ENCODE results near the gene TOMM34. TPM values are rescaled to one million over a fixed set of nuclear protein-coding genes. Genes with fewer than 3 reads are reported as not detected.
A peak's percentile ranks its signal among the peaks of the same experiment; 100 is the strongest.

Gene TOMM34
- total RNA-seq, 1 donor from 2014 or later: 16.2 TPM

- peak overlapping the region; percentile 44 for H3K27ac ChIP-seq
Measured at GRCh38 chr20:44979090-44979621, 19.0 kb upstream of the TOMM34 start.

GRCh38 chr20:44976698-44977097 lies 16.5 kb upstream of the TOMM34 start:
- H3K36me3 ChIP-seq: peaks cover 0 to 28% of the 10 kb centered on the region in 2 donors
- no peak overlapping the region for H3K4me3 ChIP-seq
- no peak for DNase-seq (ENCODE audit: extremely low spot score in 2 of 2)
- H3K9me3 ChIP-seq: no peaks in the 10 kb centered on the region
- intact Hi-C loops (cut with DNase I): no loop called here
- H3K27me3 ChIP-seq: no peaks in the 10 kb centered on the region
- TF ChIP-seq CTCF (IDR thresholded peaks at IDR 0.05) (no peak), POLR2A (IDR thresholded peaks at IDR 0.05) (no peak), POLR2AphosphoS5 (IDR thresholded peaks at IDR 0.05; ENCODE audit: insufficient read depth in 1 of 2, low read depth in 1 of 2) (no peak)
- peaks cover 11% of the 10 kb centered on the region for H3K4me1 ChIP-seq
- no peak overlapping the region for H3K27ac ChIP-seq

More at GRCh38 chr20:44979090-44979621, 19.0 kb upstream of the TOMM34 start:
- H3K36me3 ChIP-seq: peaks cover 0 to 29% of the 10 kb centered on the region in 2 donors
- TF ChIP-seq POLR2AphosphoS5 (IDR thresholded peaks at IDR 0.05; ENCODE audit: insufficient read depth in 1 of 2, low read depth in 1 of 2) (no peak), CTCF (IDR thresholded peaks at IDR 0.05) (no peak), POLR2A (IDR thresholded peaks at IDR 0.05) (no peak)
- no peaks in the 10 kb centered on the region for H3K4me1 ChIP-seq
- intact Hi-C loops (cut with DNase I): no loop called here
- H3K27me3 ChIP-seq: no peaks in the 10 kb centered on the region
- DNase-seq (ENCODE audit: extremely low spot score in 2 of 2): no peak
- H3K4me3 ChIP-seq: no peak overlapping the region
- no peaks in the 10 kb centered on the region for H3K9me3 ChIP-seq

- Histone ChIP-seq H3K27ac (peak overlapping the region; percentile 11), H3K9me3 (no peaks in the 10 kb centered on the region), H3K36me3 (peaks cover 0 to 16% of the 10 kb centered on the region in 2 donors), H3K4me3 (no peak overlapping the region), H3K27me3 (no peaks in the 10 kb centered on the region), H3K4me1 (peaks cover 26% of the 10 kb centered on the region)
- DNase-seq (ENCODE audit: extremely low spot score in 2 of 2): no peak
- TF ChIP-seq CTCF (IDR thresholded peaks at IDR 0.05): no peak
- TF ChIP-seq POLR2AphosphoS5 (IDR thresholded peaks at IDR 0.05; ENCODE audit: insufficient read depth in 1 of 2, low read depth in 1 of 2): peak in 1 of 2 donors; percentile 84
- intact Hi-C loops (cut with DNase I): no loop called here
Measured at GRCh38 chr20:44973053-44973452, 12.9 kb upstream of the TOMM34 start.

- intact Hi-C loops (cut with DNase I): no loop called here
- Histone ChIP-seq H3K4me3 (no peak overlapping the region), H3K27ac (no peak overlapping the region), H3K27me3 (no peaks in the 10 kb centered on the region), H3K9me3 (no peaks in the 10 kb centered on the region), H3K4me1 (peaks cover 47% of the 10 kb centered on the region), H3K36me3 (peaks cover 0 to 16% of the 10 kb centered on the region in 2 donors)
- TF ChIP-seq CTCF (IDR thresholded peaks at IDR 0.05) (no peak), POLR2A (IDR thresholded peaks at IDR 0.05) (no peak), POLR2AphosphoS5 (IDR thresholded peaks at IDR 0.05; ENCODE audit: insufficient read depth in 1 of 2, low read depth in 1 of 2) (no peak)
- no peak for DNase-seq (ENCODE audit: extremely low spot score in 2 of 2)
Measured at GRCh38 chr20:44970243-44970757, 10.1 kb upstream of the TOMM34 start.

GRCh38 chr20:44969300-44969894 lies 9.2 kb upstream of the TOMM34 start:
- intact Hi-C loops (cut with DNase I): no loop called here
- Histone ChIP-seq H3K27ac (peak overlapping the region; percentile 1), H3K4me3 (no peak overlapping the region)

More at GRCh38 chr20:44969300-44969894, 9.2 kb upstream of the TOMM34 start:
- H3K9me3 ChIP-seq: no peaks in the 10 kb centered on the region
- peaks cover 48% of the 10 kb centered on the region for H3K4me1 ChIP-seq
- no peaks in the 10 kb centered on the region for H3K27me3 ChIP-seq
- peaks cover 0 to 6% of the 10 kb centered on the region in 2 donors for H3K36me3 ChIP-seq
- DNase-seq (ENCODE audit: extremely low spot score in 2 of 2): no peak
- TF ChIP-seq CTCF (IDR thresholded peaks at IDR 0.05) (no peak), POLR2A (IDR thresholded peaks at IDR 0.05) (no peak), POLR2AphosphoS5 (IDR thresholded peaks at IDR 0.05; ENCODE audit: insufficient read depth in 1 of 2, low read depth in 1 of 2) (no peak)
